ENCODE results near the gene STIP1.
A peak's percentile ranks its signal among the peaks of the same experiment; 100 is the strongest.

The STIP1 gene

GRCh38 chr11:64164392-64165312 lies 21.3 kb upstream of the STIP1 start:
- no peaks in the 10 kb centered on the region for H3K36me3 ChIP-seq (ENCODE audit: control insufficient read depth, insufficient read depth, low read length)
- no peaks in the 10 kb centered on the region for H3K27me3 ChIP-seq (ENCODE audit: control insufficient read depth, insufficient read depth, low read length)
- no peaks in the 10 kb centered on the region for H3K4me1 ChIP-seq
- peak overlapping the region; percentile 39 for H3K4me3 ChIP-seq (ENCODE audit: low read depth, low read length)
- H3K79me2 ChIP-seq, result no peaks in the 10 kb centered on the region
- peak overlapping the region; percentile 93 for H2AFZ ChIP-seq
- H3K9me3 ChIP-seq (ENCODE audit: control insufficient read depth, low read length), result no peaks in the 10 kb centered on the region
- no peak overlapping the region for H3K9ac ChIP-seq
- no peak overlapping the region for H3K27ac ChIP-seq
- H3K4me2 ChIP-seq (ENCODE audit: low read length), result peak overlapping the region; percentile 64
- no peak for TF ChIP-seq CTCF (IDR thresholded peaks at IDR 0.05)

- no peaks in the 10 kb centered on the region for H3K27me3 ChIP-seq (ENCODE audit: control insufficient read depth, insufficient read depth, low read length)
- TF ChIP-seq CTCF (IDR thresholded peaks at IDR 0.05), result no peak
- peak overlapping the region; percentile 39 for H3K4me3 ChIP-seq (ENCODE audit: low read depth, low read length)
- no peak overlapping the region for H3K9ac ChIP-seq
- peak overlapping the region; percentile 93 for H2AFZ ChIP-seq
- no peak overlapping the region for H3K27ac ChIP-seq
- no peaks in the 10 kb centered on the region for H3K36me3 ChIP-seq (ENCODE audit: control insufficient read depth, insufficient read depth, low read length)
- no peaks in the 10 kb centered on the region for H3K4me1 ChIP-seq
- no peaks in the 10 kb centered on the region for H3K79me2 ChIP-seq
- H3K9me3 ChIP-seq (ENCODE audit: control insufficient read depth, low read length), result no peaks in the 10 kb centered on the region
- peak overlapping the region; percentile 64 for H3K4me2 ChIP-seq (ENCODE audit: low read length)
Observed at GRCh38 chr11:64165481-64165841, 20.5 kb upstream of the STIP1 start.

- no peak within 1 kb of the TSS for H3K9ac ChIP-seq
- no peak for TF ChIP-seq CTCF (IDR thresholded peaks at IDR 0.05)
- H3K4me2 ChIP-seq (ENCODE audit: low read length), result peak within 1 kb of the TSS; percentile 64
- peak within 1 kb of the TSS; percentile 5 for H3K27ac ChIP-seq
- peak within 1 kb of the TSS; percentile 93 for H2AFZ ChIP-seq
- peak within 1 kb of the TSS; percentile 39 for H3K4me3 ChIP-seq (ENCODE audit: low read depth, low read length)
- no peaks in the 10 kb centered on the region for H3K36me3 ChIP-seq (ENCODE audit: control insufficient read depth, insufficient read depth, low read length)
- no peaks in the 10 kb centered on the region for H3K4me1 ChIP-seq
- H3K9me3 ChIP-seq (ENCODE audit: control insufficient read depth, low read length), result no peaks in the 10 kb centered on the region
- H3K79me2 ChIP-seq, result no peaks in the 10 kb centered on the region
- no peaks in the 10 kb centered on the region for H3K27me3 ChIP-seq (ENCODE audit: control insufficient read depth, insufficient read depth, low read length)
Observed at GRCh38 chr11:64165842-64166635, 19.9 kb upstream of the STIP1 start, which contains the start of gene MACROD1. MACROD1 (minus strand) TSS chr11:64166113; CDS start chr11:64165994, 119 bp downstream.

- Histone ChIP-seq H3K4me1 (no peaks in the 10 kb centered on the region), H2AFZ (no peak overlapping the region), H3K27me3 (ENCODE audit: control insufficient read depth, insufficient read depth, low read length) (no peaks in the 10 kb centered on the region), H3K4me2 (ENCODE audit: low read length) (no peak overlapping the region), H3K36me3 (ENCODE audit: control insufficient read depth, insufficient read depth, low read length) (no peaks in the 10 kb centered on the region), H3K9ac (no peak overlapping the region), H3K4me3 (ENCODE audit: low read depth, low read length) (no peak overlapping the region), H3K27ac (no peak overlapping the region), H3K79me2 (no peaks in the 10 kb centered on the region), H3K9me3 (ENCODE audit: control insufficient read depth, low read length) (no peaks in the 10 kb centered on the region)
- no peak for TF ChIP-seq CTCF (IDR thresholded peaks at IDR 0.05)
Observed at GRCh38 chr11:64170419-64170818, 15.6 kb upstream of the STIP1 start.

All from parathyroid adenoma (tissue), 2 donors.